ENCODE measurements around the gene UBE3D.

GRCh38 chr6:82861121-82861520 is 204.5 kb downstream of the UBE3D start:
- TF ChIP-seq EZH2 (IDR thresholded peaks at IDR 0.05; ENCODE audit: low read depth): no peak
- no peak for TF ChIP-seq CTCF (conservative IDR thresholded peaks at IDR 0.05)
